Choroid plexus epithelial cell (primary cell): ENCODE data around the gene NDUFA5.

Source experiments
- DNase-seq: peaks from one replicate; pipeline ENCODE4 v3.0.0-alpha.2; 2010; ENCODE audit warnings: low read depth
- H3K4me3 ChIP-seq: 2 replicates; pipeline ENCODE4 v1.5.1; 2011; ENCODE audit warnings: low read depth, mild to moderate bottlenecking, control low read depth, low read length, moderate library complexity
- TF ChIP-seq, protein P1 (sequence below): conservative IDR thresholded peaks from 2 replicates; pipeline ENCODE4 v1.5.1; 2011; ENCODE audit warnings: low read depth, mild to moderate bottlenecking, control low read depth, inconsistent platforms, low read length, moderate library complexity

Gene NDUFA5

DNA sequence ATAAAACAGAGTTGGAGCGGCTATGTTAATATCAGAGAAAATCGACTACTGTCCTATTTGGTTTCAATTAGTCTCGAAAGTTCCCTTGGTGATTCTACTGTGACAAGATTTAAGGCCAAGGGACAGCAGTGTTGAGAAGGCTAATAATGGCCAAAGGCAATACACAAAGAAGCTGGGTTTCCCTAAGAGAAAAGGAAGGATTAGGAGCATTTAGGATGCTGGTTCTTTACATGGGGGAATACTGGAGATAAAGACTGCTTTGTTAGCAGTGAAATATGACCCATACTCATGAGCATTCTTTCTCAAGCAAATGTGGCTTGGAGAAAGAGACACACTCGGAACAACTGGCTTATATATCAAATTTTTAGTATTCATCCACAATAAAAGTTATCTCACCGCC is 55.4 kb downstream of the NDUFA5 start:
- DNase-seq = no peak
- H3K4me3 ChIP-seq = no peak overlapping the region
- TF ChIP-seq, protein P1, sequence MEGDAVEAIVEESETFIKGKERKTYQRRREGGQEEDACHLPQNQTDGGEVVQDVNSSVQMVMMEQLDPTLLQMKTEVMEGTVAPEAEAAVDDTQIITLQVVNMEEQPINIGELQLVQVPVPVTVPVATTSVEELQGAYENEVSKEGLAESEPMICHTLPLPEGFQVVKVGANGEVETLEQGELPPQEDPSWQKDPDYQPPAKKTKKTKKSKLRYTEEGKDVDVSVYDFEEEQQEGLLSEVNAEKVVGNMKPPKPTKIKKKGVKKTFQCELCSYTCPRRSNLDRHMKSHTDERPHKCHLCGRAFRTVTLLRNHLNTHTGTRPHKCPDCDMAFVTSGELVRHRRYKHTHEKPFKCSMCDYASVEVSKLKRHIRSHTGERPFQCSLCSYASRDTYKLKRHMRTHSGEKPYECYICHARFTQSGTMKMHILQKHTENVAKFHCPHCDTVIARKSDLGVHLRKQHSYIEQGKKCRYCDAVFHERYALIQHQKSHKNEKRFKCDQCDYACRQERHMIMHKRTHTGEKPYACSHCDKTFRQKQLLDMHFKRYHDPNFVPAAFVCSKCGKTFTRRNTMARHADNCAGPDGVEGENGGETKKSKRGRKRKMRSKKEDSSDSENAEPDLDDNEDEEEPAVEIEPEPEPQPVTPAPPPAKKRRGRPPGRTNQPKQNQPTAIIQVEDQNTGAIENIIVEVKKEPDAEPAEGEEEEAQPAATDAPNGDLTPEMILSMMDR = no peak

GRCh38 chr7:123500878-123501489 is 56.6 kb downstream of the NDUFA5 start:
- no peak for DNase-seq
- H3K4me3 ChIP-seq = no peak overlapping the region
- TF ChIP-seq, protein P1 = no peak

- H3K4me3 ChIP-seq = no peak overlapping the region
- no peak for DNase-seq
Observed at GRCh38 chr7:123499211-123499970, 58.2 kb downstream of the NDUFA5 start.

DNA sequence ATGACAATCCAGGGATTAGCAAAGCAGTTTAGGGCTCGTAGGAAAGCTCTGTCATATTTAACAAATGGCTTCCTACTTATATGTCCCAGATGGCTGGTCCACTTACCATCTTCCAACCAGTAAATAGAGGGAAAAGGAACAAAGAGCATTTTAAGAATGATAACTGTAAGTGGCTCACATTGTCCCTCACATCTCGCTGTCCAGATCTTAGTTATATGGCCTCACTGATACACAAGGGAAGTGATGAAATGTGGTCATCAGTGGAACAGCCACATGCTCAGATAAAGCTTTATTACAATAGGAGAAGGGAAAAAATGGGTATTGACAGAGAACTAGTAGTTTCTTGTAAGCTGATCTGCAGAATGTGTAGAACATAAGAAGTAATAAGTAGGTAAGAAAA is 59.0 kb downstream of the NDUFA5 start:
- DNase-seq = no peak
- TF ChIP-seq, protein P1 = no peak
- H3K4me3 ChIP-seq = no peak overlapping the region

More at GRCh38 chr7:123499211-123499970, 58.2 kb downstream of the NDUFA5 start:
- TF ChIP-seq, protein P1 = no peak

- no peak for DNase-seq
- TF ChIP-seq, protein P1 = no peak
- H3K4me3 ChIP-seq = no peak overlapping the region
Observed at GRCh38 chr7:123498031-123498430, 59.6 kb downstream of the NDUFA5 start.

DNA sequence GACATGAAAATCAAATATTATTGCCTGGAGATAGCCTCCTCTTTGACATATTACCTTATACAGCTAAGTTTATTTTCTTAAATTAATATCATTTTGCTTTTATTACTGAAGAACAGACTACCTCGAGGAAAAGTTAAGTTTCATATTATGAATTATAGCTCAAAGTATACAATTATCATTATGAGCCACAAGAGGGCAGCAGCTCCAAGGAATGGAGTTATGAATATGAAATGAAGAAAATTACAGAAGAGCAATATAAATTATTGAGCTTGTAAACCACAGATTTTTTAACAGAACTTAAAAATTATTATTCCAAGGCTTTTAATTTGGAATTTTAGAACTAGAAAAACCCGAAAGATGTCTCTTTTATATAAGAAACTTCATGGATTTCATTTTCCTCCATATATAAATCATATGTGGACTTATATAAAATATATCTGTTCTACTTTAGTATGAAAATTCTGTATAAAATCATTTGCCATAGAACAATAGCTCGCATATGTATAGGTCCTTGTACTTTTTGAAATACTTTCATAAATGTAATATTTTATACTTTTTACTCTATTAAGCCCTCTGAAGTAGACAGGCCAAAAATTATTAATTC is 63.3 kb downstream of the NDUFA5 start:
- no peak overlapping the region for H3K4me3 ChIP-seq
- TF ChIP-seq, protein P1 = peak; percentile 57
- peak; percentile 68 for DNase-seq
